Measurements from ENCODE around the gene SH3D19.

- no peak for TF ChIP-seq EZH2 (IDR thresholded peaks at IDR 0.05; ENCODE audit: low read depth)
- TF ChIP-seq, protein P1, sequence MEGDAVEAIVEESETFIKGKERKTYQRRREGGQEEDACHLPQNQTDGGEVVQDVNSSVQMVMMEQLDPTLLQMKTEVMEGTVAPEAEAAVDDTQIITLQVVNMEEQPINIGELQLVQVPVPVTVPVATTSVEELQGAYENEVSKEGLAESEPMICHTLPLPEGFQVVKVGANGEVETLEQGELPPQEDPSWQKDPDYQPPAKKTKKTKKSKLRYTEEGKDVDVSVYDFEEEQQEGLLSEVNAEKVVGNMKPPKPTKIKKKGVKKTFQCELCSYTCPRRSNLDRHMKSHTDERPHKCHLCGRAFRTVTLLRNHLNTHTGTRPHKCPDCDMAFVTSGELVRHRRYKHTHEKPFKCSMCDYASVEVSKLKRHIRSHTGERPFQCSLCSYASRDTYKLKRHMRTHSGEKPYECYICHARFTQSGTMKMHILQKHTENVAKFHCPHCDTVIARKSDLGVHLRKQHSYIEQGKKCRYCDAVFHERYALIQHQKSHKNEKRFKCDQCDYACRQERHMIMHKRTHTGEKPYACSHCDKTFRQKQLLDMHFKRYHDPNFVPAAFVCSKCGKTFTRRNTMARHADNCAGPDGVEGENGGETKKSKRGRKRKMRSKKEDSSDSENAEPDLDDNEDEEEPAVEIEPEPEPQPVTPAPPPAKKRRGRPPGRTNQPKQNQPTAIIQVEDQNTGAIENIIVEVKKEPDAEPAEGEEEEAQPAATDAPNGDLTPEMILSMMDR (conservative IDR thresholded peaks at IDR 0.05) = no peak
These were observed 185.6 kb downstream of the SH3D19 start for GRCh38 chr4:151139814-151140213.

Data from PC-9 (cell line).